Spleen (tissue), 7 donors: ENCODE measurements around the gene RASSF10.

Experiments
- CTCF ChIP-seq, 11 experiments: fragments of 200-600 bp in 7 of 11; fragments of 450-650 bp in 4 of 11; sonication (generic) in 4 of 11; IDR thresholded peaks in 8 of 11; conservative IDR thresholded peaks in 3 of 11; 1 replicate in 7 of 11; 2 replicates in 4 of 11; pipeline versions ENCODE4 v1.4.0 to v1.8.0; 2016 to 2021; ENCODE audit warnings: antibody characterized with exemption in 11 of 11, inconsistent platforms in 4 of 11, mild to moderate bottlenecking in 1 of 11
- POLR2A ChIP-seq, 3 donors: fragments of 450-650 bp; IDR thresholded peaks; one replicate each; pipeline ENCODE4 v1.5.1; 2017; ENCODE audit warnings: antibody characterized with exemption in 3 of 3, mild to moderate bottlenecking in 1 of 3
- POLR2AphosphoS5 ChIP-seq, 3 donors: sonication (generic); formaldehyde crosslinking; IDR thresholded peaks; one replicate each; pipeline ENCODE4 v1.5.1; 2017; ENCODE audit warnings: antibody characterized with exemption in 3 of 3
- donor health status: DM: no; HTN: no; CAD: no; lungs with moderate emphysema.
- donor health status: DM: no; HTN: no; CAD: no.
- donor health status: DM: no; HTN: no; CAD: no.

GRCh38 chr11:13033760-13034533 lies 24.8 kb downstream of the RASSF10 start:
- TF ChIP-seq CTCF (IDR thresholded peaks at IDR 0.05 in 8 of 11, conservative IDR thresholded peaks at IDR 0.05 in 3 of 11) (no peak), POLR2A (IDR thresholded peaks at IDR 0.05) (no peak), POLR2AphosphoS5 (IDR thresholded peaks at IDR 0.05) (no peak)
